Kidney (tissue), 14 donors: Measurements from ENCODE around the gene TNFRSF8. TPM values are rescaled to one million over a fixed set of nuclear protein-coding genes. Genes with fewer than 3 reads are reported as not detected.

Experiments used
- DNase-seq, 5 donors: peaks; one replicate each; pipeline ENCODE4 v3.0.0-alpha.2; 2013 to 2020
- FAIRE-seq: peaks from 2 replicates; lab custom pipeline; 2012; peaks lifted over from hg19 to GRCh38; lab: Jason Lieb, UNC
- H3K27ac ChIP-seq, 2 donors: one replicate each; pipeline ENCODE4 v1.7.0; 2013; ENCODE audit warnings: low read depth in 2 of 2, low read length in 2 of 2, inconsistent platforms in 1 of 2
- H3K27me3 ChIP-seq: one replicate; pipeline ENCODE4 v1.7.1; 2013; ENCODE audit warnings: low read length, inconsistent platforms; ENCODE audit not compliant: control insufficient read depth, insufficient read depth
- H3K36me3 ChIP-seq, 3 donors: one replicate each; pipeline versions ENCODE4 v1.7.0 to v1.7.1; 2013; ENCODE audit warnings: low read length in 3 of 3, control low read depth in 1 of 3, inconsistent platforms in 1 of 3; ENCODE audit not compliant: insufficient read depth in 3 of 3, control insufficient read depth in 2 of 3
- H3K4me1 ChIP-seq, 3 donors: one replicate each; pipeline versions ENCODE4 v1.7.0 to v1.7.1; 2013; ENCODE audit warnings: low read length in 3 of 3, inconsistent platforms in 1 of 3, low read depth in 1 of 3; ENCODE audit not compliant: control insufficient read depth in 2 of 3, insufficient read depth in 2 of 3
- H3K4me3 ChIP-seq, 3 donors: one replicate each; pipeline versions ENCODE4 v1.7.0 to v1.8.1; 2013; ENCODE audit warnings: low read length in 3 of 3, control low read depth in 1 of 3, inconsistent platforms in 1 of 3
- H3K9ac ChIP-seq, 3 donors: one replicate each; pipeline versions ENCODE4 v1.7.0 to v1.7.1; 2013; ENCODE audit warnings: low read length in 3 of 3, control low read depth in 1 of 3, inconsistent platforms in 1 of 3
- H3K9me3 ChIP-seq, 3 donors: one replicate each; pipeline versions ENCODE4 v1.7.0 to v1.7.1; 2013; ENCODE audit warnings: low read length in 3 of 3, control low read depth in 1 of 3, inconsistent platforms in 1 of 3; ENCODE audit not compliant: control insufficient read depth in 2 of 3, insufficient read depth in 1 of 3
- intact Hi-C: fragments of 100-400 bp; cut with DNase I; formaldehyde crosslinking; loops from one replicate; pipeline ENCODE4 v1.11.1; 2022
- polyA plus RNA-seq: library from polyadenylated mRNA; stranded (reverse); fragments of 350-450 nt; fragmentation: Illumina TruSeq; extraction: RNeasy Lipid Tissue Mini Kit (QIAGEN cat#74804); gene quantifications from one replicate; pipeline ENCODE4 v1.2.3, GENCODE V29; 2014; ENCODE audit warnings: low read depth, low replicate concordance; ENCODE audit not compliant: insufficient read depth
- total RNA-seq: library from RNA; stranded (reverse); fragmentation: NEBNext Ultra II Directional; extraction: Animal tissue kit (Norgen Biotek cat#: 25700); gene quantifications from one replicate; pipeline ENCODE4 v1.2.1, GENCODE V29; 2021
- TF ChIP-seq, protein P1 (sequence below): IDR thresholded peaks from 3 replicates; pipeline ENCODE4 v1.5.1; 2012; ENCODE audit warnings: mild to moderate bottlenecking, moderate library complexity, borderline replicate concordance; ENCODE audit not compliant: insufficient read depth; ENCODE audit errors: extremely low read depth
- donor health status: control.
- donor health status: control.
- donor health status: control.
- donor health status: control.
- donor health status: control.
- donor health status: DM: yes; HTN: yes; CAD: no.
- donor health status: Normal renal cell carcinoma (clear cell type).

TNFRSF8 gene
- total and polyA plus RNA-seq, 2 donors from 2014 or later: 0.94 to 0.97 TPM

DNA sequence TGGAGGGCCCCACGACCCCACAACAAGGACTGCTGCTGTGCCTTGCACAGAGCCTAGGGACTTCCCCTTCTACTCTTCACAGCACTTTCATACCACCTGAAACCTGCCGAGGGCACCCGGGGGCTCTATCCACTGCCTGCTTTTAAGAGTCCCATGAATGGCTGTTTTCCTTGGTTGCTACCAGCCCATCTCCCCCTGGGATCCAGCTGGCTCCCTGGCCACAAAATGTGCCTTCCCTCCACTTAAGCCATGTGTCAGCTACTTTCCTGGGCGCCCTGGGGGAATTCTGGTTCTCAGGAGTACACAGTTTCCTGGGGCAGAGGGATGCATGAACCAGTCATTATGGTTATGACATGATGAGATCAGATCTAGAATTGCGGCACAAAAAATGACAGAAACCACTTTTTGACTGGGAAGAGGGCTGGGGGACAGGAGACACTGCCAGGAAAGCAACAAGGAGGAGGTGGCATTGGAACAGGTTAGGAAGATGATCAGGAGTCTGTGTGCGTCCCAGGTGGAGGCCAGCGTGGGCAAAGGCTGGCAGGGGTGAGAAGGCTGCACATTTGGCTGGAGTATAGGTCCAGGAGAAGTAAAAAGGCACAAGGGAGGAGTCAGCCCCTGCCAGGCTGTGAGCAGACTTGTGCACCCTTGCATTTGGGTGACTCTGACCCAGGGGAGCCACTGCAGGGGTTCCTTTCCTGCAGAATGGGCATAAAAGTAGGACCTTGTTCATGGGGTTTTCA is 3.2 kb upstream of the TNFRSF8 start:
- DNase-seq (no peak), FAIRE-seq (no peak)
- H3K4me1 ChIP-seq: no peaks in the 10 kb centered on the region
- peaks cover 13% of the 10 kb centered on the region for H3K27me3 ChIP-seq
- H3K36me3 ChIP-seq: no peaks in the 10 kb centered on the region
- TF ChIP-seq, protein P1, sequence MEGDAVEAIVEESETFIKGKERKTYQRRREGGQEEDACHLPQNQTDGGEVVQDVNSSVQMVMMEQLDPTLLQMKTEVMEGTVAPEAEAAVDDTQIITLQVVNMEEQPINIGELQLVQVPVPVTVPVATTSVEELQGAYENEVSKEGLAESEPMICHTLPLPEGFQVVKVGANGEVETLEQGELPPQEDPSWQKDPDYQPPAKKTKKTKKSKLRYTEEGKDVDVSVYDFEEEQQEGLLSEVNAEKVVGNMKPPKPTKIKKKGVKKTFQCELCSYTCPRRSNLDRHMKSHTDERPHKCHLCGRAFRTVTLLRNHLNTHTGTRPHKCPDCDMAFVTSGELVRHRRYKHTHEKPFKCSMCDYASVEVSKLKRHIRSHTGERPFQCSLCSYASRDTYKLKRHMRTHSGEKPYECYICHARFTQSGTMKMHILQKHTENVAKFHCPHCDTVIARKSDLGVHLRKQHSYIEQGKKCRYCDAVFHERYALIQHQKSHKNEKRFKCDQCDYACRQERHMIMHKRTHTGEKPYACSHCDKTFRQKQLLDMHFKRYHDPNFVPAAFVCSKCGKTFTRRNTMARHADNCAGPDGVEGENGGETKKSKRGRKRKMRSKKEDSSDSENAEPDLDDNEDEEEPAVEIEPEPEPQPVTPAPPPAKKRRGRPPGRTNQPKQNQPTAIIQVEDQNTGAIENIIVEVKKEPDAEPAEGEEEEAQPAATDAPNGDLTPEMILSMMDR: no peak
- intact Hi-C loops: no loop called here
- no peak overlapping the region for H3K4me3 ChIP-seq
- no peak overlapping the region for H3K9ac ChIP-seq
- H3K27ac ChIP-seq: no peak overlapping the region
- no peaks in the 10 kb centered on the region for H3K9me3 ChIP-seq

DNA sequence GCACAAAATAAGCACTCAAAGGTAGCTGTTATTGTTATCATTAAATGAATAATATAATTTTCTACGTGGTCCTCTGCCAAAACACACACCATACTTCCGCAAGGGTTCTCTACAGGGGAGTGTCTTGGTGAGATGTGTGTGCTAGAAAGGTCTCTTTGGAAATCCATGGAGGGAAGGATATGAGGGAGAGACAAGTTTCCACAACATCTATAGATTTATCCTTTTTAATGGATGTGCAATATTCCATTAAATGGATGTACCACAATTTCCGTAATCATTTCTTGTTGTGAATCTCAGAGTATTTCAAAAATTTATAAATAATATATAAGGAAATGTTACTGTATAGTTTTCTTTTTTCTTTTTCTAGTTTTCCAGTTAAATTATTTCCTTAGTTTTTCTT is 2.6 kb upstream of the TNFRSF8 start:
- Histone ChIP-seq H3K4me3 (no peak overlapping the region), H3K9ac (no peak overlapping the region), H3K27ac (no peak overlapping the region), H3K27me3 (peaks cover 13% of the 10 kb centered on the region), H3K4me1 (no peaks in the 10 kb centered on the region), H3K36me3 (no peaks in the 10 kb centered on the region), H3K9me3 (no peaks in the 10 kb centered on the region)
- TF ChIP-seq, protein P1: no peak
- intact Hi-C loops: no loop called here
- FAIRE-seq (no peak), DNase-seq (no peak)

DNA sequence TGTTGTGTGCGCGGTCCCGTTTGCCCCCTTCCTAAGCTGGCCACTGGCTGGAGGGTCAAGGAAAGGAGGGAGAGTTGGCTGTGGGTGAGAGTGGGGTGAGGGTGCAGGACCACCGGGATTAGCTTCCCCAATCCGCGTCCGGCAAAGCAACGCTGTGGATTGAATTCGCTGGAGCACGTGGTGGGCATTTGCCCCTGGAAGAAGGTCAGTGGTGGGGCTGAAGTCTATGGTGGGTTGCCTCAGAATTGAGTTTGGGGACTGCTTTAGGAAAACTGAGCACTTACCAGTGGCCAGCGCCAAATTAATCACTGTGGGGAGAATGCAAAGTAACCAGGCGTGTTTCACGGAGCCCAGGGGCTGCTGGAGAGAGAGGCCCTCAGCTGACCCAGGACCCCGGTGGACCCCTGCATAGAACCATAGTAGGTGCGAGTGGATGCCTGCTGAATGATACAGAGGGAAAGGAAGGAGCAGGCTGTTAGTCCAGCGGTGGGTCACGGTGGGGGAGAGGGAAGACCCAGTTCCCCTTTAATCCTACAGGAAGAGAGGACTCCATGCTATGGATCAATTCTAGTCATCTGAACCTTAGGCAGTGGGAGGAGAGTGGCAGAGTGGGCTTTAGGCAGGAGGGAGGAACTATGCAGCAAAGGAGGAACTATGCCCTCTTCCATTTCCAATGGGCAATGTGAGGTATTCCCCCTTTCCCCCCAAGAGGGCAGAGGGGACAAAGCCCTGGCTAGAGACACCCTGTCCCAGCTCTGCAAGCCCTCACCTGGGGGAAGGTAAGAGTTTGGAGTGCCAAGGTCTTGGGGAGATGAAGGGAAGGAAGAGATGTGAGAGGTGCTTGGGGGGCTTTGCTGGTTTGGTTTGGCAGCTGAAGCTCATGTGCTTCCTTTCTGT is 1.2 kb downstream of the TNFRSF8 start:
- DNase-seq: no peak
- H3K4me3 ChIP-seq: no peak overlapping the region
- H3K36me3 ChIP-seq: no peaks in the 10 kb centered on the region
- no peaks in the 10 kb centered on the region for H3K4me1 ChIP-seq
- H3K9me3 ChIP-seq: no peaks in the 10 kb centered on the region
- no peak overlapping the region for H3K9ac ChIP-seq
- FAIRE-seq: no peak
- peaks cover 13% of the 10 kb centered on the region for H3K27me3 ChIP-seq
- intact Hi-C loops: no loop called here
- TF ChIP-seq, protein P1: no peak
- H3K27ac ChIP-seq: no peak overlapping the region
